ENCODE data around the gene RABGGTA. TPM values are rescaled to one million over a fixed set of nuclear protein-coding genes. Genes with fewer than 3 reads are reported as not detected.

Gene RABGGTA
- polyA plus RNA-seq, 3 donors, result 34.5 to 125 (median 35.4) TPM

- Mint-ChIP-seq H3K27me3 (ENCODE audit: low read depth in 3 of 3) (peaks cover 0 to 4% (median 3%) of the 10 kb centered on the region in 3 donors), H3K9me3 (peaks cover 0 to 5% (median 0%) of the 10 kb centered on the region in 7 donors), H3K36me3 (peaks cover 4 to 10% of the 10 kb centered on the region in 2 donors), H3K4me3 (no peak overlapping the region), H3K4me1 (peaks cover 71% of the 10 kb centered on the region), H3K27ac (peak overlapping the region; percentile 15 to 93 (median 83))
- 96% methylated on average over 3 of the region's 6 CpGs for WGBS (ENCODE audit: insufficient coverage)
- no peaks in the 10 kb centered on the region for H3K9me3 ChIP-seq (replicated peaks in 1 of 2; ENCODE audit: control insufficient read depth in 1 of 2, insufficient read depth in 1 of 2, low read length in 2 of 2)
- DNase-seq, result no peak
- H3K27ac ChIP-seq (ENCODE audit: low read depth in 1 of 2, low read length in 2 of 2), result peak overlapping the region in 1 of 2 donors; percentile 98
- peak overlapping the region in 1 of 3 experiments; percentile 3 for H3K4me3 ChIP-seq (replicated peaks in 1 of 3; ENCODE audit: low read depth in 2 of 3, low read length in 3 of 3)
- no peak overlapping the region for H3K4me2 ChIP-seq (replicated peaks; ENCODE audit: extremely low read depth, low read length, poor library complexity, severe bottlenecking)
- H3K4me1 ChIP-seq (ENCODE audit: control insufficient read depth in 1 of 2, insufficient read depth in 2 of 2, low read length in 2 of 2), result peaks cover 69 to 70% of the 10 kb centered on the region in 2 donors
- H3K27me3 ChIP-seq (ENCODE audit: control insufficient read depth in 2 of 2, insufficient read depth in 2 of 2, low read length in 2 of 2), result no peaks in the 10 kb centered on the region
- no peaks in the 10 kb centered on the region for H3K36me3 ChIP-seq (replicated peaks in 1 of 2; ENCODE audit: control insufficient read depth in 1 of 2, insufficient read depth in 2 of 2, low read length in 2 of 2)
- TF ChIP-seq, protein P1, sequence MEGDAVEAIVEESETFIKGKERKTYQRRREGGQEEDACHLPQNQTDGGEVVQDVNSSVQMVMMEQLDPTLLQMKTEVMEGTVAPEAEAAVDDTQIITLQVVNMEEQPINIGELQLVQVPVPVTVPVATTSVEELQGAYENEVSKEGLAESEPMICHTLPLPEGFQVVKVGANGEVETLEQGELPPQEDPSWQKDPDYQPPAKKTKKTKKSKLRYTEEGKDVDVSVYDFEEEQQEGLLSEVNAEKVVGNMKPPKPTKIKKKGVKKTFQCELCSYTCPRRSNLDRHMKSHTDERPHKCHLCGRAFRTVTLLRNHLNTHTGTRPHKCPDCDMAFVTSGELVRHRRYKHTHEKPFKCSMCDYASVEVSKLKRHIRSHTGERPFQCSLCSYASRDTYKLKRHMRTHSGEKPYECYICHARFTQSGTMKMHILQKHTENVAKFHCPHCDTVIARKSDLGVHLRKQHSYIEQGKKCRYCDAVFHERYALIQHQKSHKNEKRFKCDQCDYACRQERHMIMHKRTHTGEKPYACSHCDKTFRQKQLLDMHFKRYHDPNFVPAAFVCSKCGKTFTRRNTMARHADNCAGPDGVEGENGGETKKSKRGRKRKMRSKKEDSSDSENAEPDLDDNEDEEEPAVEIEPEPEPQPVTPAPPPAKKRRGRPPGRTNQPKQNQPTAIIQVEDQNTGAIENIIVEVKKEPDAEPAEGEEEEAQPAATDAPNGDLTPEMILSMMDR (IDR thresholded peaks at IDR 0.05), result no peak
- H3K79me2 ChIP-seq (ENCODE audit: insufficient read depth, low read length), result peaks cover 47% of the 10 kb centered on the region
- H3K9ac ChIP-seq (ENCODE audit: insufficient read depth, low read length, poor library complexity, severe bottlenecking), result no peak overlapping the region
- intact Hi-C loops (cut with micrococcal nuclease), result no loop called here
- no peaks in the 10 kb centered on the region for H4K20me1 ChIP-seq (ENCODE audit: insufficient read depth, low read length)
- no peak overlapping the region for H2AFZ ChIP-seq (ENCODE audit: insufficient read depth, low read depth, low read length, poor library complexity, severe bottlenecking)
These were observed 9.5 kb upstream of the RABGGTA start for GRCh38 chr14:24280797-24281460.

GRCh38 chr14:24279301-24280186, 8.1 kb upstream of the RABGGTA start:
- Histone ChIP-seq H3K27ac (ENCODE audit: low read depth in 1 of 2, low read length in 2 of 2) (peak overlapping the region; percentile 58 to 98), H3K27me3 (ENCODE audit: control insufficient read depth in 2 of 2, insufficient read depth in 2 of 2, low read length in 2 of 2) (no peaks in the 10 kb centered on the region), H3K4me1 (ENCODE audit: control insufficient read depth in 1 of 2, insufficient read depth in 2 of 2, low read length in 2 of 2) (peaks cover 83 to 84% of the 10 kb centered on the region in 2 donors), H2AFZ (ENCODE audit: insufficient read depth, low read depth, low read length, poor library complexity, severe bottlenecking) (peak overlapping the region; percentile 18), H3K4me2 (replicated peaks; ENCODE audit: extremely low read depth, low read length, poor library complexity, severe bottlenecking) (peak overlapping the region; percentile 66), H3K4me3 (replicated peaks in 1 of 3; ENCODE audit: low read depth in 2 of 3, low read length in 3 of 3) (peak overlapping the region in 1 of 3 experiments; percentile 55), H4K20me1 (ENCODE audit: insufficient read depth, low read length) (no peaks in the 10 kb centered on the region), H3K79me2 (ENCODE audit: insufficient read depth, low read length) (peaks cover 56% of the 10 kb centered on the region), H3K9me3 (replicated peaks in 1 of 2; ENCODE audit: control insufficient read depth in 1 of 2, insufficient read depth in 1 of 2, low read length in 2 of 2) (no peaks in the 10 kb centered on the region), H3K9ac (ENCODE audit: insufficient read depth, low read length, poor library complexity, severe bottlenecking) (no peak overlapping the region), H3K36me3 (replicated peaks in 1 of 2; ENCODE audit: control insufficient read depth in 1 of 2, insufficient read depth in 2 of 2, low read length in 2 of 2) (no peaks in the 10 kb centered on the region)
- peaks cover 0 to 4% (median 3%) of the 10 kb centered on the region in 3 donors for H3K27me3 Mint-ChIP-seq (ENCODE audit: low read depth in 3 of 3)
- peak overlapping the region; percentile 91 to 99 (median 95) for H3K27ac Mint-ChIP-seq
- peak overlapping the region in 1 of 2 donors; percentile 7 for H3K4me3 Mint-ChIP-seq
- intact Hi-C loops (cut with micrococcal nuclease), result loop anchor here in 1 of 2 donors (5.0 kb wide), 1 partner anchor 33 kb away; the partner anchor contains the start of genes LTB4R and LTB4R2
- peaks cover 4 to 9% of the 10 kb centered on the region in 2 donors for H3K36me3 Mint-ChIP-seq
- TF ChIP-seq, protein P1 (IDR thresholded peaks at IDR 0.05), result peak; percentile 46
- peak; percentile 52 to 92 (median 57) for DNase-seq
- H3K4me1 Mint-ChIP-seq, result peaks cover 81% of the 10 kb centered on the region
- peaks cover 0 to 5% (median 0%) of the 10 kb centered on the region in 7 donors for H3K9me3 Mint-ChIP-seq
- WGBS (ENCODE audit: insufficient coverage), result 69% methylated on average over 5 of the region's 11 CpGs
